Mononuclear cell (primary cell): ENCODE measurements around the gene AKR1C3. TPM values are rescaled to one million over a fixed set of nuclear protein-coding genes. Genes with fewer than 3 reads are reported as not detected.
"Not testable (repeated sequence)": the region's sequence is repeated elsewhere in the genome, so short reads cannot be mapped to it uniquely, and the experiment has no call there.

Experiments used
- H3K27me3 ChIP-seq: 2 replicates; pipeline ENCODE4 v1.6.0; 2011; ENCODE audit warnings: low read length, control low read depth; ENCODE audit not compliant: insufficient read depth
- H3K4me1 ChIP-seq: 2 replicates; pipeline ENCODE4 v1.5.1; 2011; ENCODE audit warnings: mild to moderate bottlenecking, low read length, control low read depth; ENCODE audit not compliant: insufficient read depth
- H3K4me3 ChIP-seq: 2 replicates; pipeline ENCODE4 v1.5.1; 2011; ENCODE audit warnings: mild to moderate bottlenecking, low read length, moderate library complexity
- H3K9me3 ChIP-seq: 2 replicates; pipeline ENCODE4 v1.5.1; 2011; ENCODE audit warnings: low read depth, mild to moderate bottlenecking, control low read depth, low read length
- total RNA-seq: library from RNA; depleted of rRNA; stranded (reverse); fragments of >200 nt; gene quantifications from one replicate; pipeline ENCODE4 v1.2.3, GENCODE V29; 2012

AKR1C3 gene
- total RNA-seq, 1 donor, result 6.3 TPM

- H3K27me3 ChIP-seq, result no peaks in the 10 kb centered on the region
- no peaks in the 10 kb centered on the region for H3K9me3 ChIP-seq
These were observed 11.4 kb downstream of the AKR1C3 start for GRCh38 chr10:5105626-5106025.

GRCh38 chr10:5106553-5106952, 12.3 kb downstream of the AKR1C3 start:
- H3K9me3 ChIP-seq, result no peaks in the 10 kb centered on the region
- no peaks in the 10 kb centered on the region for H3K4me1 ChIP-seq
- no peak overlapping the region for H3K4me3 ChIP-seq
- H3K27me3 ChIP-seq, result no peaks in the 10 kb centered on the region

More at GRCh38 chr10:5105626-5106025, 11.4 kb downstream of the AKR1C3 start:
- no peaks in the 10 kb centered on the region for H3K4me1 ChIP-seq
- no peak overlapping the region for H3K4me3 ChIP-seq

- no peak overlapping the region for H3K4me3 ChIP-seq
- H3K27me3 ChIP-seq, result no peaks in the 10 kb centered on the region
- no peaks in the 10 kb centered on the region for H3K4me1 ChIP-seq
- H3K9me3 ChIP-seq, result no peaks in the 10 kb centered on the region
These were observed 13.8 kb downstream of the AKR1C3 start for GRCh38 chr10:5107860-5108526.

DNA sequence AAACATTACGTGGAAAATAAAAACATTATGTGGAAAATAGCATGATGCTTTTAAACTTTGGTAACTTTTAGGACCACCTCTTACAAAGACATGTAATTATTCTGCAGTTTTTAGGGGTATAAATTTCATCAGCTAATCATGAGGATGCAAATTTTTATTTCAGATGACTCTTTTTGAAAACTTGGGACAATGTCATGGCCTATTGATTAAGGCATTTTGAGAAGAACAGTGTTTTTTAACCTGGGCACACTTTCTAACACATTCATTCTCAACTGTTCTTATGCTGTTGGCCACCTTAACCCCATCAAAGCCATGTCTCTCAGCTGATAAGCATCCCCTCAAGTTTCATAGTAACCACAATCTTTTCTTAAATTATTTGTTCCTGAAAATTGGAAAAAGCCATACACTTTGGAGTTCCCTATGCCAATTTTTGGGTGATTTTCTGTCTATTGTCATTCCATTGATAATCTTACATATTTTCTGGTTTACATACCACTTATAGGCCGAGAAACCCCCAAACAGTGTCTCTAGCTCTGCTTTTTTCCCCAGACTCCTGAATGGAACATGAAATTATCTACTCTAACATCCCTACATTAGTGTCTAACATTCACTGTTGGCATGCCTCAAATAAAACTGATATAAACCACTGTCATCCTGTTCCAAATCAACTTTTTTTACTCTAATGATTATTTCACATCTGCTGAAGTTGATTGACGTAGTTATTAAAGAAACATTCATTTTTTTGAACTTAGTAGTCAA, 14.6 kb downstream of the AKR1C3 start:
- Histone ChIP-seq H3K9me3 (no peaks in the 10 kb centered on the region), H3K27me3 (no peaks in the 10 kb centered on the region), H3K4me1 (no peaks in the 10 kb centered on the region), H3K4me3 (no peak overlapping the region)

- not testable (repeated sequence) for H3K9me3 ChIP-seq
These were observed 15.6 kb downstream of the AKR1C3 start for GRCh38 chr10:5109861-5110260.

DNA sequence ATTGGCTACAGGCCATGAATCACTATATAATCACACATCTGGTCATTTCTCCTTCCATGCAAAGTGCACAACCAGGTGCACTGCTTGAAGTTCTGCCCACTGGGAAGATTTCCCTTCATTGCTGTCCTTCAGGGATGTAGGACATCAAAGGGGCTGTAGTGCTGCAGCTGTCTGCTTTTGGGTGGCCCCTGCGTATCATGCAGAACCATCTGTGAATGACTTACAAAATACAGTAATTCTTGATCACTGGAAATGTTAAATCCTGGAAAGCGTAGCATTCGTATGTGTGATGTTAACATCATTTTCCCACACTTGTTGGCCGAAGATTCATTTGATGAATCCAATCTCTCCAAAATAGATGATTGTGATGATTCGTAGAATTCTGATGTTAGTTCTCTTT, 22.4 kb downstream of the AKR1C3 start:
- Histone ChIP-seq H3K4me3 (no peak overlapping the region), H3K27me3 (no peaks in the 10 kb centered on the region), H3K4me1 (no peaks in the 10 kb centered on the region), H3K9me3 (no peaks in the 10 kb centered on the region)

More at GRCh38 chr10:5109861-5110260, 15.6 kb downstream of the AKR1C3 start:
- not testable (repeated sequence) for H3K27me3 ChIP-seq, H3K4me3 ChIP-seq, H3K4me1 ChIP-seq

DNA sequence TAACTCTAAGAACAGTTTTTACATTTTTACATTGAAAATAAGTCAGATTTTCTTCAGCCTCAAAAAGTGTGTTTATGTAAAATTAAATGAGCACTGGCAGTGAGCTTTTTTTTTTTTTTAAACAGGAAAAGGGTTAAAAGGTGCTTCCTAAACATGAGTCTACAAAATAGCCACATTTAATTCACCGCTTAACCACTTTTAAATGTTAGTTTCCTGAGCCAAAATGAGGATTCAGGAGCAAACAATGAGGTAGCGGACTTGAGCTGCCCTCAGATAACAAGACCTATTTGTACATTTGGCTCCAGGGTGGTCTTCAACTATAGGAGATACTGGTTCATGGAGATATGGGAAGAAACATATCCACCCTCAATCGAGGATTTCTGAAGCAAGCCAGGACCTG, 22.8 kb downstream of the AKR1C3 start:
- Histone ChIP-seq H3K27me3 (no peaks in the 10 kb centered on the region), H3K4me3 (no peak overlapping the region), H3K9me3 (no peaks in the 10 kb centered on the region), H3K4me1 (no peaks in the 10 kb centered on the region)

DNA sequence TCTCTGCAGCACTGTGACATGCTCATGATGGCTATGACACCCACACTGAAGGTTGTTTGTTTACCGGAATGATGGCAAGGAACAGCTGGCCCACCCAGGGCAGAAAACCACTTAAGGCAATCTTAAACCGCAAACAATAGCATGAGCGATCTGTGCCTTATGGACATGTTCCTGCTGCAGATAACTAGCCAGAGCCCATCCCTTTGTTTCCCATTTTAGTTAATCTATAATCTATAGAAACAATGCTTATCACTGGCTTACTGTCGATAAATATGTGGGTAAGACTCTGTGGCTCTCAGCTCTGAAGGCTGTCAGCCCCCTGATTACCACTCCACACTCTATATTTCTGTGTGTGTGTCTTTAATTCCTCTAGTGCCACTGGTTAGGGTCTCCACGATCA, 25.8 kb downstream of the AKR1C3 start:
- H3K27me3 ChIP-seq, H3K4me3 ChIP-seq, H3K4me1 ChIP-seq, H3K9me3 ChIP-seq: not testable (repeated sequence)

- Histone ChIP-seq H3K9me3 (peaks cover 7% of the 10 kb centered on the region), H3K4me1 (no peaks in the 10 kb centered on the region), H3K4me3 (no peak overlapping the region), H3K27me3 (peaks cover 3% of the 10 kb centered on the region)
These were observed 29.7 kb downstream of the AKR1C3 start for GRCh38 chr10:5123886-5124285.

DNA sequence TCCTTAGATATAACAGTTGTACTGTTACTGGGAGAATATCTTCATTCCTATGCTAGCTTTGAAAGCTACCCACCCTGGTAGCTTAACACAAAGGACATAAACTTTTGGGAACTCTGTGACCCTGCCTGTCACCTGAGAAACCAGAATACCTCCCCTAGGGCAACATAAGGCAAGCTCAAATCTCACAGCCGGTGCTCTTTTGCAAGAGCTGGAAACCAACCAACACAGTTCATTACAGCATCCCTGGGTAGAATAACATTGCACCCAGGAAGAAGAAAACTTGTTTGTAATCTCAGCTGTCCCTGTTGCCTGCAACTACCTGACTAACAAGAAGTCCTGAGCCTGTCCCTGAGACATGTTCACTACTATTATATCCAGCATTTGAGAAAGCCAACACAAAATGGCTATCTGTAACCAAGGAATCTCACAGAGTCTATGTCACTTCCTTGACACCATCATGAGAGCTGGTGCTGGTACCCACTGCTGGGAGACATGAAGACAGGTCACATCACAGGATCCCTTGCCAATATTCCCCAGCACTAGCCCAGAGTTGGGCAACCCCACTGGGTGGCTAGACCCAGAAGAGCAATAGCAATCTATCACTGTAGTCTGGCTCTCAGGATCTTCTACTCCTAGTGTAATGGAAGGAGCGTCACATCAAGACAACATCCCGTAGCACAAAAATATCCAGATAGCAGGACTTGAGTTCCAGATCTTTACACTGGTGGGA, 31.3 kb downstream of the AKR1C3 start:
- Histone ChIP-seq H3K4me1 (no peaks in the 10 kb centered on the region), H3K4me3 (no peak overlapping the region), H3K9me3 (peaks cover 7% of the 10 kb centered on the region), H3K27me3 (peaks cover 3% of the 10 kb centered on the region)

DNA sequence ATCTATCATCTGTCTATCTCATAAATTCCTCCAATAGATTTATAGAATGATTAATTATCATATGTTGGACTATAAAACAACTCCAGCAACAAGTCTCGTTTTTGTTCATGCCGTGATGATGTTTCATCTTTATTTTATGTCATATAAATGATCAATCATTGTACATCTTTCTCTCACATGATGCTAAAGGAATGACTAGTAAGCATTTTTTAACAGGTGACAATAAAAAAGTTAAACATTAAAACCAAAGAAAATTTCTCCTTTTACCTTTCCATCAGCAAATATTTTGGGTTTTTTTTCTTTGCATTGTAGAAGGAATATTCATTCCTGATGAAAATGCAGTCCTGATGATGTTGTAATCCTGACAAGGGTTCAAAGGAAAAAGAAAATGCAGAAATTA, 41.4 kb downstream of the AKR1C3 start:
- H3K4me1 ChIP-seq, result no peaks in the 10 kb centered on the region

DNA sequence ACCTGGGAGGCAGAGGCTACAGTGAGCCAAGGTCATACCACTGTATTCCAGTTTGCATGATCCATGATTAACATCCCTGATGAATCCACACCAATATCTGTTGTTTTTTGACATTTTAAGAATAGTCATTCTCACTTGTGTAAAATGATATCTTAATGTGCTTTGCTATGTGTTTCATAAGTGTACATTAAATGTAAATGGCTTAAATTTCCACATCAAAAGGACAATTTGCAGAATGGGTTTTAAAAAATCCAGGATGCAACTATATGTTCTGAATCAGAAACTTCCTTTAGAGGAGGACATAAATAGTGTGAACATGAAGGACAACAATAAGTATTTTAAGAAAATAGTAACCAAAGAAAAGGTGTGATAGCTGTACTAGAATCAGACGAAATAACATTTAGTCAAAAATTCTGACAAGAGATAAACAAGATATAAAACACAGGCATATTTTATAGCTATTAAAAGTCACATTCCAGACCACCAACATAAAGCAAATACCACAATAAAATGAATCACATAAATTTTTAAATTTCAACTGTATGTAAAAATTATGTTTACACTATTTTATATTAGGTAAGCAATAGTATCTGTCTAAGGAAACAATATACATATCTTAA, 42.4 kb downstream of the AKR1C3 start:
- H3K9me3 ChIP-seq, result peaks cover 20% of the 10 kb centered on the region
- H3K27me3 ChIP-seq, result no peaks in the 10 kb centered on the region
- no peaks in the 10 kb centered on the region for H3K4me1 ChIP-seq
- H3K4me3 ChIP-seq, result no peak overlapping the region

More for the DNA sequence above, 41.4 kb downstream of the AKR1C3 start:
- Histone ChIP-seq H3K9me3 (peaks cover 20% of the 10 kb centered on the region), H3K27me3 (no peaks in the 10 kb centered on the region), H3K4me3 (no peak overlapping the region)

DNA sequence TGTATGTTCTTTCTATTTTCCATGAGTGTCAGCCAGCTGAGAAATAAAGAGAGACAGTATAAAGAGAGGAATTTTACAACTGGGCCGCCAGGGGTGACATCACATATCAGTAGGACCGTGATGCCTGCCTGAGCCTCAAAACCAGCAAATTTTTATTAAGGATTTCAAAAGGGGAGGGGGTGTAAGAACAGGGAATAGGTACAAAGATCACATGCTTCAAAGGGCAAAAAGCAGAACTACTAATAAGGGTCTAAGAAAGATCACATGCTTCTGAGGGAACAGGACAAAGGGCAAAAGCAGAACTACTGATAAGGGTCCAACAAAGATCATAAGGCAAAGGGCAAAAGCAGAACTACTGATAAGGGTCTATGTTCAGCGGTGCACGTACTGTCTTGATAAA, 43.5 kb downstream of the AKR1C3 start:
- H3K9me3 ChIP-seq, result peaks cover 20% of the 10 kb centered on the region
- not testable (repeated sequence) for H3K27me3 ChIP-seq, H3K4me1 ChIP-seq, H3K4me3 ChIP-seq

GRCh38 chr10:5142199-5142598, 48.0 kb downstream of the AKR1C3 start:
- H3K4me1 ChIP-seq, result no peaks in the 10 kb centered on the region
- peaks cover 2% of the 10 kb centered on the region for H3K9me3 ChIP-seq
- H3K4me3 ChIP-seq, result no peak overlapping the region
- H3K27me3 ChIP-seq, result no peaks in the 10 kb centered on the region

- no peaks in the 10 kb centered on the region for H3K9me3 ChIP-seq
- H3K4me3 ChIP-seq, result no peak overlapping the region
- no peaks in the 10 kb centered on the region for H3K4me1 ChIP-seq
- no peaks in the 10 kb centered on the region for H3K27me3 ChIP-seq
These were observed 48.9 kb downstream of the AKR1C3 start for GRCh38 chr10:5143137-5143536.
